GM10266 (cell line): ENCODE results near the gene PMPCA.
A peak's percentile ranks its signal among the peaks of the same experiment; 100 is the strongest.

ENCODE experiments used
- DNase-seq: peaks from one replicate; pipeline ENCODE4 v3.0.0; 2012; ENCODE audit errors: extremely low spot score
- CTCF ChIP-seq: IDR thresholded peaks from 2 replicates; pipeline ENCODE4 v1.5.1; 2012; ENCODE audit warnings: mild to moderate bottlenecking, low read depth; ENCODE audit not compliant: control insufficient read depth, insufficient read depth; ENCODE audit errors: missing control alignments

The PMPCA gene

GRCh38 chr9:136436055-136436634 lies 25.7 kb downstream of the PMPCA start:
- DNase-seq: no peak
- no peak for TF ChIP-seq CTCF

- DNase-seq: no peak
- no peak for TF ChIP-seq CTCF
These were observed 27.0 kb downstream of the PMPCA start for GRCh38 chr9:136437430-136437829.

- TF ChIP-seq CTCF: no peak
These were observed 27.5 kb downstream of the PMPCA start for GRCh38 chr9:136437839-136438547.

GRCh38 chr9:136438548-136439480 lies 28.4 kb downstream of the PMPCA start:
- peak; percentile 92 for DNase-seq

More at GRCh38 chr9:136437839-136438547, 27.5 kb downstream of the PMPCA start:
- no peak for DNase-seq

GRCh38 chr9:136439481-136440408 lies 29.3 kb downstream of the PMPCA start, which contains the start of gene INPP5E:
TSS of gene INPP5E (minus strand) at chr9:136439845. CDS start at chr9:136439419, 426 bp downstream.
- peak; percentile 83 for TF ChIP-seq CTCF
- peak; percentile 98 for DNase-seq

More at GRCh38 chr9:136438548-136439480, 28.4 kb downstream of the PMPCA start:
- no peak for TF ChIP-seq CTCF

- DNase-seq: no peak
- TF ChIP-seq CTCF: no peak
These were observed 30.8 kb downstream of the PMPCA start for GRCh38 chr9:136441191-136441680.
